GM23338 (cell line): ENCODE measurements around the gene COBL. TPM values are rescaled to one million over a fixed set of nuclear protein-coding genes. Genes with fewer than 3 reads are reported as not detected.
"Not testable (repeated sequence)": the region's sequence is repeated elsewhere in the genome, so short reads cannot be mapped to it uniquely, and the experiment has no call there.

Source experiments
- ATAC-seq: fragments of 200-7000 bp; cut with Tn5 transposase; 3 replicates; pipeline ENCODE4 v1.9.1; 2020
- DNase-seq: peaks from one replicate; pipeline ENCODE4 v3.0.0-alpha.2; 2015; ENCODE audit warnings: low spot score
- H2AFZ ChIP-seq: fragments of 200-600 bp; sonication (generic); 2 replicates; pipeline ENCODE4 v1.8.0; 2016; ENCODE audit warnings: antibody characterized with exemption, mild to moderate bottlenecking, moderate library complexity
- H3F3A ChIP-seq: fragments of 200-600 bp; sonication (generic); replicated peaks from 2 replicates; pipeline ENCODE4 v1.8.0; 2017; ENCODE audit warnings: antibody characterized with exemption, mixed run types, low read depth
- H3K27ac ChIP-seq: fragments of 200-600 bp; sonication (generic); 2 replicates; pipeline ENCODE4 v1.6.1; 2016; ENCODE audit warnings: low read depth
- H3K27me3 ChIP-seq: fragments of 200-600 bp; sonication (generic); 2 replicates; pipeline ENCODE4 v1.8.0; 2016; ENCODE audit warnings: mild to moderate bottlenecking, mixed run types, moderate library complexity; ENCODE audit not compliant: insufficient read depth
- H3K36me3 ChIP-seq: fragments of 200-600 bp; sonication (generic); 2 replicates; pipeline ENCODE4 v1.8.0; 2016; ENCODE audit warnings: mild to moderate bottlenecking; ENCODE audit not compliant: insufficient read depth
- H3K4me1 ChIP-seq: fragments of 200-600 bp; sonication (generic); 2 replicates; pipeline ENCODE4 v1.8.0; 2016; ENCODE audit warnings: mild to moderate bottlenecking, moderate library complexity; ENCODE audit not compliant: insufficient read depth
- H3K4me2 ChIP-seq: fragments of 200-600 bp; sonication (generic); 2 replicates; pipeline ENCODE4 v1.7.1; 2017; ENCODE audit warnings: mixed run types
- H3K4me3 ChIP-seq: fragments of 200-600 bp; sonication (generic); 2 replicates; pipeline ENCODE4 v1.6.1; 2016; ENCODE audit warnings: mixed run types
- H3K79me2 ChIP-seq: fragments of 200-600 bp; sonication (generic); replicated peaks from 2 replicates; pipeline ENCODE4 v1.8.0; 2017; ENCODE audit warnings: mild to moderate bottlenecking; ENCODE audit not compliant: insufficient read depth
- H3K9me2 ChIP-seq: fragments of 200-600 bp; sonication (generic); 2 replicates; pipeline ENCODE4 v1.8.0; 2017; ENCODE audit not compliant: insufficient read depth
- H4K20me1 ChIP-seq: fragments of 200-600 bp; sonication (generic); replicated peaks from 2 replicates; pipeline ENCODE4 v1.8.0; 2017; ENCODE audit warnings: mild to moderate bottlenecking; ENCODE audit not compliant: insufficient read depth
- H3K27ac Mint-ChIP-seq: 2 replicates; pipeline ENCODE4 v1.8.0; 2020; ENCODE audit warnings: inconsistent platforms, mild to moderate bottlenecking, moderate library complexity, mixed read lengths
- H3K27me3 Mint-ChIP-seq: 3 replicates; pipeline ENCODE4 v1.8.0; 2022; ENCODE audit warnings: low read depth, mild to moderate bottlenecking, moderate library complexity, mixed read lengths, inconsistent platforms; ENCODE audit not compliant: insufficient read depth, poor library complexity
- H3K36me3 Mint-ChIP-seq: 3 replicates; pipeline ENCODE4 v1.8.0; 2021; ENCODE audit warnings: low read depth, mild to moderate bottlenecking, inconsistent platforms, moderate library complexity, mixed read lengths
- H3K4me1 Mint-ChIP-seq: 3 replicates; pipeline ENCODE4 v1.8.0; 2020; ENCODE audit warnings: mild to moderate bottlenecking, inconsistent platforms, mixed read lengths
- H3K4me3 Mint-ChIP-seq: 3 replicates; pipeline ENCODE4 v1.8.0; 2021; ENCODE audit warnings: moderate library complexity, mild to moderate bottlenecking, inconsistent platforms, mixed read lengths
- H3K9me3 Mint-ChIP-seq: 3 replicates; pipeline ENCODE4 v1.8.0; 2020; ENCODE audit warnings: moderate library complexity, mild to moderate bottlenecking, inconsistent platforms, mixed read lengths
- CREB1 ChIP-seq: fragments of 250-450 bp; sonication (Bioruptor Pico); IDR thresholded peaks from 2 replicates; pipeline ENCODE4 v1.5.0; 2020; ENCODE audit warnings: low read depth, mild to moderate bottlenecking, moderate library complexity
- ETS1 ChIP-seq: IDR thresholded peaks from 2 replicates; pipeline ENCODE4 v1.6.1; 2016; ENCODE audit warnings: antibody characterized with exemption
- EZH2 ChIP-seq: fragments of 200-600 bp; sonication (generic); IDR thresholded peaks from one replicate; pipeline ENCODE4 v1.8.0; 2017; ENCODE audit warnings: antibody characterized with exemption, mild to moderate bottlenecking, low read depth; ENCODE audit not compliant: unreplicated experiment
- EZH2phosphoT487 ChIP-seq: fragments of 200-600 bp; sonication (generic); IDR thresholded peaks from one replicate; pipeline ENCODE4 v1.8.1; 2018; ENCODE audit warnings: antibody characterized with exemption; ENCODE audit not compliant: unreplicated experiment
- JUNB ChIP-seq: IDR thresholded peaks from one replicate; pipeline ENCODE4 v1.6.1; 2016; ENCODE audit warnings: antibody characterized with exemption; ENCODE audit not compliant: unreplicated experiment
- NANOG ChIP-seq: IDR thresholded peaks from 2 replicates; pipeline ENCODE4 v1.6.1; 2016; ENCODE audit warnings: antibody characterized with exemption, borderline replicate concordance
- POLR2AphosphoS5 ChIP-seq: IDR thresholded peaks from 2 replicates; pipeline ENCODE4 v1.6.1; 2016; ENCODE audit warnings: antibody characterized with exemption, low read depth
- REST ChIP-seq: IDR thresholded peaks from one replicate; pipeline ENCODE4 v1.6.1; 2018; ENCODE audit warnings: antibody characterized with exemption; ENCODE audit not compliant: unreplicated experiment
- ZNF114 ChIP-seq: fragments of 250-450 bp; sonication (Bioruptor Pico); IDR thresholded peaks from 2 replicates; pipeline ENCODE4 v1.5.0; 2020; ENCODE audit warnings: mild to moderate bottlenecking, moderate library complexity
- ZNF331 ChIP-seq: fragments of 250-450 bp; sonication (Bioruptor Pico); IDR thresholded peaks from 2 replicates; pipeline ENCODE4 v1.5.0; 2020; ENCODE audit warnings: low read depth, mild to moderate bottlenecking, moderate library complexity
- polyA plus RNA-seq: library from polyadenylated mRNA; unstranded; fragments of >200 nt; fragmentation: Nextera tagmentation; extraction: Ambion mirVana; gene quantifications from 2 replicates; pipeline ENCODE4 v1.2.1, GENCODE V29; 2016
- total RNA-seq: library from RNA; depleted of rRNA; stranded (reverse); fragments of >200 nt; shearing (Covaris generic); gene quantifications from 2 replicates; pipeline ENCODE4 v1.2.3, GENCODE V29; 2014
- TF ChIP-seq, protein P1 (sequence below), 2 experiments: fragments of 200-600 bp in 1 of 2; sonication (generic) in 1 of 2; conservative IDR thresholded peaks; 2 replicates each; pipeline versions ENCODE4 v1.5.1 to v1.6.1; 2016 to 2017; ENCODE audit warnings: antibody characterized with exemption in 2 of 2, low read depth in 2 of 2, mild to moderate bottlenecking in 2 of 2, moderate library complexity in 1 of 2

Gene COBL
- total and polyA plus RNA-seq, 2 experiments from 2014 or later = 18.3 to 51.9 TPM

DNA sequence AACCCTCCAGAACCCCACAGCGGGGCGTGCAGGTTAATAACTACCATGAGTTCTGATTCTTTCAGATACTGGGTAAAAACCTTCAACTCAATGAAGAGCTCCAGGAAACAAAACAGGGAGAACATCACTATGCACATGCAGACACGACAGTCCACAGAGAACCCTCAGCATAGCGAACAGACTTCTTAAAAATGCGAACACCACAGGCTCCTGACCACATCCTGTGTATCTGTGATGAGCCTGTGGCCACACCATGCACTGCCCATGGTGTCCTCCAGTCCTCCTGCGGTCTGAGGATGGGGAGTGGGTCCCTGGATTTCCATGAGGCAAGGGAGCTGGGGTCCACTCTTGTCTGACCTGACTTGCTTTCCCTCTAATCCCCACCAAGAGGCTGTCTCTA, 107.2 kb downstream of the COBL start (continued):
- no peak for TF ChIP-seq REST
- TF ChIP-seq, protein P1, sequence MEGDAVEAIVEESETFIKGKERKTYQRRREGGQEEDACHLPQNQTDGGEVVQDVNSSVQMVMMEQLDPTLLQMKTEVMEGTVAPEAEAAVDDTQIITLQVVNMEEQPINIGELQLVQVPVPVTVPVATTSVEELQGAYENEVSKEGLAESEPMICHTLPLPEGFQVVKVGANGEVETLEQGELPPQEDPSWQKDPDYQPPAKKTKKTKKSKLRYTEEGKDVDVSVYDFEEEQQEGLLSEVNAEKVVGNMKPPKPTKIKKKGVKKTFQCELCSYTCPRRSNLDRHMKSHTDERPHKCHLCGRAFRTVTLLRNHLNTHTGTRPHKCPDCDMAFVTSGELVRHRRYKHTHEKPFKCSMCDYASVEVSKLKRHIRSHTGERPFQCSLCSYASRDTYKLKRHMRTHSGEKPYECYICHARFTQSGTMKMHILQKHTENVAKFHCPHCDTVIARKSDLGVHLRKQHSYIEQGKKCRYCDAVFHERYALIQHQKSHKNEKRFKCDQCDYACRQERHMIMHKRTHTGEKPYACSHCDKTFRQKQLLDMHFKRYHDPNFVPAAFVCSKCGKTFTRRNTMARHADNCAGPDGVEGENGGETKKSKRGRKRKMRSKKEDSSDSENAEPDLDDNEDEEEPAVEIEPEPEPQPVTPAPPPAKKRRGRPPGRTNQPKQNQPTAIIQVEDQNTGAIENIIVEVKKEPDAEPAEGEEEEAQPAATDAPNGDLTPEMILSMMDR (conservative IDR thresholded peaks at IDR 0.05; ENCODE audit: low read depth in 2 of 2) = no peak
- no peak for TF ChIP-seq ETS1
- no peak for TF ChIP-seq JUNB
- TF ChIP-seq EZH2 = no peak
- TF ChIP-seq POLR2AphosphoS5 = no peak
- TF ChIP-seq NANOG = no peak
- TF ChIP-seq ZNF114 (CRISPR knock-in tag) = no peak
- no peak for TF ChIP-seq EZH2phosphoT487
- no peak for TF ChIP-seq CREB1 (CRISPR knock-in tag)
- no peak for TF ChIP-seq ZNF331 (CRISPR knock-in tag)

- not testable (repeated sequence) for H3K27ac ChIP-seq, H3K4me3 Mint-ChIP-seq, H3K27me3 ChIP-seq, H3K9me2 ChIP-seq, H3K27me3 Mint-ChIP-seq, ATAC-seq, H3K4me1 ChIP-seq, H3K27ac Mint-ChIP-seq, H3K36me3 ChIP-seq, H2AFZ ChIP-seq, DNase-seq, H3F3A ChIP-seq, H3K4me2 ChIP-seq, H3K4me3 ChIP-seq, H4K20me1 ChIP-seq
- H3K9me3 Mint-ChIP-seq = peaks cover 47% of the 10 kb centered on the region
- peaks cover 64% of the 10 kb centered on the region for H3K79me2 ChIP-seq
- peaks cover 12% of the 10 kb centered on the region for H3K4me1 Mint-ChIP-seq
- H3K36me3 Mint-ChIP-seq = peaks cover 40% of the 10 kb centered on the region
Observed at GRCh38 chr7:51208125-51208524, 108.5 kb downstream of the COBL start.
